HL-60/S4 (cell line): ENCODE data around the gene PLPP2.
"Not testable (repeated sequence)": the region's sequence is repeated elsewhere in the genome, so short reads cannot be mapped to it uniquely, and the experiment has no call there.

Experiments
- in situ Hi-C: fragments of 300-500 bp; cut with MboI; formaldehyde crosslinking; loops from 2 replicates; pipeline ENCODE4 v1.14.3; 2022; ENCODE audit warnings: low sequenced_read_pairs

The PLPP2 gene

DNA sequence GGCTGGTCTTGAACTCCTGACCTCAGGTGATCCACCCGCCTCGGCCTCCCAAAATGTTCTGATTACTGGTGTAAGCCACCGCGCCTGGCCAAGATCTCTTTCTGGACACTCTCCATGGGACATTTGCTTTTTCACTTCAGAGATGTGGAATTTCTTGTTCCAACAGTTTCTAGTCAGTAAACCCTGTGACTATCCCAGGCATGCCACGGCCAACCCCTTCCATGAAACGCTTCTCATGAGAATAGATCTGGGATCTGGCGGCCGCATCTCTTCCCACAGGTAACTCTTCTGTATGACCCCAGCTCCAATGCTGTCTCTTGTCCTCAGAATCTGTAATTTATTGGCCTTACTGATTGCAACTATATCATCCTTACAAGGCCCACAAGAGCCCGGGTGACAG, 16.2 kb downstream of the PLPP2 start:
- in situ Hi-C loops, result no loop called here

DNA sequence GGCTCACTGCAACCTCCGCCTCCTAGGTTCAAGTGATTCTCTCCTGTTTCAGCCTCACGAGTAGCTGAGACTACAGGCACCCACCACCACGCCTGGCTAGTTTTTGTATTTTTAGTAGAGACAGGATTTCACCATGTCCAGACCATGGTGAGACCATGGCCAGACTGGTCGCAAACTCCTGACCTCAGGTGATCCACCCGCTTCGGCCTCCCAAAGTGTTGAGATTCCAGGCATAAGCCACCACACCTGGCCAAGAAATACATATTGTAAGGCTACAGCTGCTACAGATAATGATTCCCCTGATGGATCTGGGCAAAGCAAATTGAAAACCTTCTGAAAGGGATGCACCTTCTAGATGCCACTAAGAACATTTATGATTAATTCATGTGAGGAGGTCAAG, 17.8 kb downstream of the PLPP2 start:
- in situ Hi-C loops, result no loop called here

DNA sequence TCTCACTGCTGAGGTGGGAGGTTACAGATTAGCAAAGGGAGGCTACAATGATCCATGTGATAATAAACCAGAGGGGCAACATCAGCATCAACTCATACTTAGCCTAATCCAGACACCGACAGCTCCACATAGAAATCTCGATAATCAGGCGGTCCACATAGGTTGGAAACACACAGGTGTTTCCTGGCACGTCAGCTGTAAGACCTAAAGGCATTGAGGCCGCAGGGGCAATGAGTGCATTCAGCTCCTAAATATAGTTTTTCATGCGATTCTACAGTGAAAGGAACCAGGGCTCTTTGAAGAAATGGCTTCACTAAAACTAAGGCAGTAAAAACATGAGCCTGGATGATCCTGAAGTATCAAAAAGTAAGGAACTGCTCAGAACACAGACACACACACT, 19.3 kb downstream of the PLPP2 start:
- in situ Hi-C loops, result no loop called here

DNA sequence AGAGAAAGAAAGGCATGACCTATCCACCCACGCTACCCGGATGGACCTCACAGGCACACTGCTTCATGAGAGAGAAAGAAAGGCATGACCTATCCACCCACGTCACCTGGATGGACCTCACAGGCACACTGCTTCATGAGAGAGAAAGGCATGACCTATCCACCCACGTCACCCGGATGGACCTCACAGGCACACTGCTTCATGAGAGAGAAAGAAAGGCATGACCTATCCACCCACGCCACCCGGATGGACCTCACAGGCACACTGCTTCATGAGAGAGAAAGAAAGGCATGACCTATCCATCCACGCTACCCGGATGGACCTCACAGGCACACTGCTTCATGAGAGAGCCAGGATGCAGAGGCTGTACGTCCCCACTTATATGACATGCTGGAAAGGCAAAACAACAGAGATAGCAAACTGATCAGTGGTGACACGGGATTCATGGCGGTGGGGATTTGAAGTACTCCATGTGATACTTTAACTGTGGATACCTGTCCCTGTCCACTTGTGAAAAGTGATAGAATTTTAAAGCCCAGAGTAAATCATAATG, 20.4 kb downstream of the PLPP2 start:
- in situ Hi-C loops, result not testable (repeated sequence)

DNA sequence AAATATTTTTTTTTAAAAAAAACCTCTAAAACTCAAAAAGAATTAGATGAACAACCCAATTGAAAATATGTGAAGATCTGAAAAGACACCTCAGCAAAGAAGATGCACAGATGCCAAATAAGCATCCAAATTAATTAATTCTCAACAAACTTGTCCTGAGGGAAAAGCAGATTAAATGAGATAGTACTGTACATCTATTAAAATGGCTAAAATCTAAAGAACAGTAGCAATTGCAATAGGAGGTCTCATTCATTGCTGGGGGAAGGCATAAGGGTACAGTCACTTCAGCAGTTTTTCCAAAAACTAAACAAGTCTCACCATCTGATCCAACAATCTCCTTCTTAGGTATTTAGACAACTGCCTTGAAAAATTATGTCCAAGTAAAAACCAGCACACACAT, 22.0 kb downstream of the PLPP2 start:
- in situ Hi-C loops, result no loop called here

DNA sequence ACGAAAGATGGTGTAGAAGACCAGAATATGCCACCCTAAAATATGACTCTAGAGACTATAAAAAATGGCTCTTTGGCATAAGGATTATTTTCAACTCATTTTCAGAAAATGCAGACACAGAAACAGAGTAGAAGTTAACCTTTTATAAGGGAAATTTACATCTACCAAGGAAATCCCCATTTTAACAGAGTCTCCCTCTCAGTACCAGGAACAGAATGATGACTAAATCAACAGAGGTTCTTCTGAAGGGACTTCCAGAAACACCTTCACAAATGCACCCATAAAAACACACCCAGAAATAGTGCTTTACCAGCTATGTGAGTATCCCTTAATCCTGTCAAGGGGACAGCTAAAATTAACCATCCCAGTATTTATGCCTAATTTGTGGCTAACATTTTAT, 29.1 kb downstream of the PLPP2 start:
- in situ Hi-C loops, result no loop called here

DNA sequence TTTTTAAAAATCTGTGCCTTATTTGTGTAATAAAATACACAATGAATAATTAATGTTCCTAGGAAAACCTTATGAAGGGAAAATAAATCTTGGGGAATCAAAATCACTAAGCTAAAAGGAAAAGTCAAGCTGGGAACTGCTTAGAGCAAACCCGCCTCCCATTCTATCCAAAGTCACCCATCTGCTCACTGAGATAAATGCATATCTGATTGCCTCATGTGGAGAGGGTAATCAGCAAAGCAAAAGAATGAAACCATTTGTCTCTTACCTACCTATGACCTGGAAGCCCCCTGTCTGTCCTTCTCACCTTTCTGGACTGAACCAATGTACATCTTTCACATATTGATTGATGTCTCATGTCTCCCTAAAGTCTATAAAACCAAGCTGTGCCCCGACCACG, 34.4 kb downstream of the PLPP2 start:
- in situ Hi-C loops, result not testable (repeated sequence)

DNA sequence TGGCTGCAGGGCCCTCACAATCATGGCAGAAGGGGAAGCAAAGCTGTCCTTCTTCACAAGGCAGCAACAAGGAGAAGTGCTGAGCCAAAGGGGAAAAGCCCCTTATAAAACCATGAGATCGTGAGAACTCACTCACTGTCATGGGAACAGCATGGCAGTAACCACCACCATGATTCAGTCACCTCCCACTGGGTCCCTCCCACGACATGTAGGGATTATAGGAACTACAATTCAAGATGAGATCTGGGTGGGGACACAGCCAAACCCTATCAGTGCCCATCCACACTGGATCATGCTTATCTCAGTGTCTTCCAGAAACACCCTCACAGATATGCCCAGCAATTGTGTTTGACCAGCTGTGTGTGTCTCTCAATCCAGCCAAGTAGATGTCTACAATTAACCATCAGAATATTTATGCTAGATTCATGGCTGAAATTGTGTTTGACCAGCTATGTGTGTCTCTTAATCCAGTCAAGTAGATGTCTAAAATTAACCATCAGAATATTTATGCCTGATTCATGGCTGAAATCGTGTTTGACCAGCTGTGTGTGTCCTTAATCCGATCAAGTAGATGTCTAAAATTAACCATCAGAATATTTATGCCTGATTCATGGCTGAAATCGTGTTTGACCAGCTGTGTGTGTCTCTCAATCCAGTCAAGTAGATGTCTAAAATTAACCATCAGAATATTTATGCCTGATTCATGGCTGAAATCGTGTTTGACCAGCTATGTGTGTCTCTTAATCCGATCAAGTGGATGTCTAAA, 38.6 kb downstream of the PLPP2 start:
- in situ Hi-C loops, result not testable (repeated sequence)

DNA sequence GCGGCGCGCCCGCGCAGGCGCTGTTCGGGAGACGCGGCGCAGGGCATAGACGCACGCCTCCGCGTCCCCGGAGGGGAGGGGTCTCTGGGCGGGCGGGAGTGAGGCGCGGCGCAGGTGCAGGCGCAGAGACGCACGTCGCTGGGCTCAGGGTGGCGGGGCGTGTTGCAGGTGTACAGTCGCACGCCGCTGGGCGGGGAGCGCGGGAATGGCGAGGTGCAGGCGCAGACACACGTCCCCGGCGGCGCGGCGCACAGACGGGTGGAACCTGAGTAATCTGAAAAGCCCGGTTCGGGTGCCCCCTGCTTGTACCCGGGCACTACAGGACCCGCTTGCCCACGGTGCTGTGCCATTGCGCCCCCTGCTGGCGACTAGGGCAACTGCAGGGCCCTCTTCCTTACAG, 44.7 kb downstream of the PLPP2 start:
- in situ Hi-C loops, result no loop called here

DNA sequence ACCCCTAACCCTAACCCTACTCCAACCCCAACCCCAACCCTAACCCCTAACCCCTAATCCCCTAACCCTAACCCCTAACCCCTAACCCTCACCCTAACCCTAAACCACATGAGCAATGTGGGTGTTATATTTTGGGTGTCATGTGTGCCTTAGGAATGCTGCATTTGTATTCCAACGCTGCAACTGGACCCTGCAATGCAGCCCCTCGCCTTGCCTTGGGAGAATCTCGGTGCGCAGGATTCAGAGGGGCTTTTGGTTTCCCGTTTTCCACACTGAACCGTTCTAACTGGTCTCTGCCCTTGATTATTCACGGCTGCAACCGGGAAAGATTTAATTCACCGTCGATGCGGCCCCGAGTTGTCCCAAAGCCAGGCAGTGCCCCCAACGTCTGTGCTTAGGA, 45.3 kb downstream of the PLPP2 start:
- in situ Hi-C loops, result not testable (repeated sequence)

DNA sequence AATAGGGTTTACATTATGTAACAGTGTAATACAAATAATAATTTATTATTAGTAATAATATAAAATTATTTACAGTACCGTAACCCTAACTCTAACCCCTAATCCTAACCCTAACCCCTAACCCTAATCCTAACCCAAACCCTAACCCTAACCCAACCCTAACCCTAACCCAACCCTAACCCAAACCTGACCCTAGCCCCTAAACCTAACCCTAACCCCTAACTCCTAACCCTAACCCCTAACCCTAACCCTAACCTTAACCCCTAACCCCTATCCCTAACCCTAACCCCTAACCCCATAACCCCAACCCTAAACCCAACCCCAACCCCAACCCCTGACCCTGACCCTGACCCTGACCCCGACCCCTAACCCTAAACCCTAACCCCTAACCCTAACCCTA, 45.7 kb downstream of the PLPP2 start:
- in situ Hi-C loops, result no loop called here
